ENCODE measurements around the gene HOXB9. TPM values are rescaled to one million over a fixed set of nuclear protein-coding genes. Genes with fewer than 3 reads are reported as not detected.

Gene HOXB9
- total and polyA plus RNA-seq, 2 of the 13 experiments (the other 11 are each of a cell fraction or from before 2014, with no cell fraction given): not detected

GRCh38 chr17:48589060-48589830 lies 36.9 kb downstream of the HOXB9 start:
- POLR2A ChIA-PET: no interaction called here
- no TSS peak for BruUV-seq (replicated peaks)
- in situ Hi-C loops (cut with HindIII; ENCODE audit: extremely low pct_ligation_motif_present, low pct_unique_long_range_greater_than_20kb) (no loop called here), intact Hi-C loops (cut with micrococcal nuclease; ENCODE audit: unreplicated experiment) (no loop called here)
- Histone ChIP-seq H3K4me1 (ENCODE audit: insufficient read depth, low read length) (peaks cover 11% of the 10 kb centered on the region; the same call in 1 of the 2 replicates), H3K27ac (ENCODE audit: extremely low read length, insufficient read depth, low read length) (no peak overlapping the region), H4K20me1 (ENCODE audit: insufficient read depth, low read length) (peaks cover 3% of the 10 kb centered on the region; the same call in 1 of the 2 replicates), H3K27me3 (ENCODE audit: control insufficient read depth in 1 of 2, insufficient read depth in 2 of 2, low read length in 2 of 2) (peaks cover 26 to 88% of the 10 kb centered on the region in 2 experiments), H3K4me3 (replicated peaks in 1 of 3; ENCODE audit: insufficient read depth in 1 of 3, low read depth in 2 of 3, low read length in 3 of 3) (no peak overlapping the region), H3K9me3 (ENCODE audit: low read length) (no peaks in the 10 kb centered on the region), H2AFZ (ENCODE audit: low read length) (no peak overlapping the region), H3K79me2 (ENCODE audit: insufficient read depth, low read length) (no peaks in the 10 kb centered on the region), H3K4me2 (ENCODE audit: low read depth, low read length) (no peak overlapping the region), H3K9ac (ENCODE audit: insufficient read depth, low read depth, low read length) (no peak overlapping the region), H3K36me3 (replicated peaks in 1 of 2; ENCODE audit: control insufficient read depth in 1 of 2, insufficient read depth in 2 of 2, low read length in 2 of 2) (no peaks in the 10 kb centered on the region)
- DNase-seq (ENCODE audit: low spot score): no peak
- 22% methylated on average over 9 of the region's 10 CpGs for WGBS (ENCODE audit: low lambda C conversion rate)
- CTCF ChIA-PET (ENCODE audit: low intra/inter-chr PET ratio, low total read pairs): no interaction called here
- no peak for TF ChIP-seq ZBTB21 (CRISPR knock-in tag; IDR thresholded peaks at IDR 0.05)
- TF ChIP-seq MED8 (CRISPR knock-in tag; IDR thresholded peaks at IDR 0.05; ENCODE audit: insufficient replicate concordance): no peak
- no peak for TF ChIP-seq HOXA7 (CRISPR knock-in tag; IDR thresholded peaks at IDR 0.05)
- TF ChIP-seq KDM4B (CRISPR knock-in tag; IDR thresholded peaks at IDR 0.05): no peak
- TF ChIP-seq PBX2 (CRISPR knock-in tag; IDR thresholded peaks at IDR 0.05): no peak
- no peak for TF ChIP-seq MAFF (IDR thresholded peaks at IDR 0.05; ENCODE audit: low read depth, low read length)
- no peak for TF ChIP-seq MXD1 (CRISPR knock-in tag; IDR thresholded peaks at IDR 0.05)
- no peak for FAIRE-seq
- ATAC-seq: no peak

Data from HepG2 (cell line).